Right atrium auricular region (tissue), 2 donors: ENCODE measurements around the gene UMAD1. TPM values are rescaled to one million over a fixed set of nuclear protein-coding genes. Genes with fewer than 3 reads are reported as not detected.
A peak's percentile ranks its signal among the peaks of the same experiment; 100 is the strongest.

Source experiments
- DNase-seq: peaks from one replicate; pipeline ENCODE4 v3.0.0-alpha.2; 2019; ENCODE audit warnings: low spot score
- H3K27ac ChIP-seq, 2 donors: fragments of 200-600 bp; sonication (generic); 1 replicate in 1 of 2; 2 replicates in 1 of 2; pipeline ENCODE4 v1.5.1; 2016 to 2019
- H3K27me3 ChIP-seq, 2 donors: fragments of 200-600 bp; sonication (generic); one replicate each; pipeline versions ENCODE4 v1.5.1 to v1.6.0; 2017 to 2019
- H3K36me3 ChIP-seq: fragments of 200-600 bp; sonication (generic); one replicate; pipeline ENCODE4 v1.5.1; 2016
- H3K4me1 ChIP-seq, 2 donors: fragments of 200-600 bp; sonication (generic); one replicate each; pipeline versions ENCODE4 v1.5.1 to v1.6.0; 2017 to 2019
- H3K4me3 ChIP-seq, 2 donors: fragments of 200-600 bp; sonication (generic); 1 replicate in 1 of 2; 2 replicates in 1 of 2; pipeline ENCODE4 v1.5.1; 2017 to 2019; ENCODE audit warnings: mild to moderate bottlenecking in 1 of 2, moderate library complexity in 1 of 2
- H3K9me3 ChIP-seq, 2 donors: fragments of 200-600 bp; sonication (generic); one replicate each; pipeline ENCODE4 v1.5.1; 2019
- total RNA-seq, 2 donors: library from RNA; depleted of rRNA; stranded (reverse); fragments of >200 nt; gene quantifications; one replicate each; pipeline ENCODE4 v1.1.0, GENCODE V29; 2016
- TF ChIP-seq, protein P1 (sequence below), 2 donors: fragments of 200-600 bp; sonication (generic); IDR thresholded peaks; one replicate each; pipeline ENCODE4 v1.5.1; 2019; ENCODE audit warnings: antibody characterized with exemption in 2 of 2

UMAD1 gene
- total RNA-seq, 2 donors from 2014 or later = 9.2 to 17.7 TPM

- Histone ChIP-seq H3K4me1 (peaks cover 0 to 45% of the 10 kb centered on the region in 2 donors), H3K27me3 (no peaks in the 10 kb centered on the region), H3K27ac (peak overlapping the region; percentile 17 to 38), H3K4me3 (no peak overlapping the region), H3K9me3 (no peaks in the 10 kb centered on the region), H3K36me3 (no peaks in the 10 kb centered on the region)
- TF ChIP-seq, protein P1, sequence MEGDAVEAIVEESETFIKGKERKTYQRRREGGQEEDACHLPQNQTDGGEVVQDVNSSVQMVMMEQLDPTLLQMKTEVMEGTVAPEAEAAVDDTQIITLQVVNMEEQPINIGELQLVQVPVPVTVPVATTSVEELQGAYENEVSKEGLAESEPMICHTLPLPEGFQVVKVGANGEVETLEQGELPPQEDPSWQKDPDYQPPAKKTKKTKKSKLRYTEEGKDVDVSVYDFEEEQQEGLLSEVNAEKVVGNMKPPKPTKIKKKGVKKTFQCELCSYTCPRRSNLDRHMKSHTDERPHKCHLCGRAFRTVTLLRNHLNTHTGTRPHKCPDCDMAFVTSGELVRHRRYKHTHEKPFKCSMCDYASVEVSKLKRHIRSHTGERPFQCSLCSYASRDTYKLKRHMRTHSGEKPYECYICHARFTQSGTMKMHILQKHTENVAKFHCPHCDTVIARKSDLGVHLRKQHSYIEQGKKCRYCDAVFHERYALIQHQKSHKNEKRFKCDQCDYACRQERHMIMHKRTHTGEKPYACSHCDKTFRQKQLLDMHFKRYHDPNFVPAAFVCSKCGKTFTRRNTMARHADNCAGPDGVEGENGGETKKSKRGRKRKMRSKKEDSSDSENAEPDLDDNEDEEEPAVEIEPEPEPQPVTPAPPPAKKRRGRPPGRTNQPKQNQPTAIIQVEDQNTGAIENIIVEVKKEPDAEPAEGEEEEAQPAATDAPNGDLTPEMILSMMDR (IDR thresholded peaks at IDR 0.05) = no peak
- DNase-seq = no peak
Measured at GRCh38 chr7:7699970-7700369, 59.4 kb downstream of the UMAD1 start.

GRCh38 chr7:7701527-7701926 lies 61.0 kb downstream of the UMAD1 start:
- Histone ChIP-seq H3K4me1 (peaks cover 0 to 31% of the 10 kb centered on the region in 2 donors), H3K27ac (no peak overlapping the region), H3K36me3 (no peaks in the 10 kb centered on the region), H3K27me3 (no peaks in the 10 kb centered on the region), H3K4me3 (no peak overlapping the region), H3K9me3 (no peaks in the 10 kb centered on the region)
- DNase-seq = no peak
- TF ChIP-seq, protein P1 (IDR thresholded peaks at IDR 0.05) = no peak

DNA sequence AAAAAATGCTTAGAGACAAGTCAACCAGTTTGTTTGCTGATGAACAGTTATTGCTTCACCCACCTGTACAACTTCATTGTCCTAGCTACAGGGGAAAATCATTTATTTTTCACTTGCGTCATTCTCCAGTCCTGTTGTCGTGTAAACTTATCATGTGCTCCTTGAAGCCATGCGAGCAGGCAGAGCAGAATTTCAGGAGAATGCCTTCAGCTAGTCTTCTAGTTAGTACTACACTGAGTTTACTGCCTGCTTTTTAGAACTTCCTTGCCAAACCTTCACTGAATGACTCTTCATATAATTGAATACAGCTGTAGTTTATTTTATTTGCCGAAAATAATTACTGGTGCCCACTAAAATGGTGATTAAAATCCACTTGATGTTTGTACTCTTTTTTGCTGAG lies 62.3 kb downstream of the UMAD1 start:
- Histone ChIP-seq H3K27ac (no peak overlapping the region), H3K9me3 (no peaks in the 10 kb centered on the region), H3K4me3 (no peak overlapping the region), H3K27me3 (no peaks in the 10 kb centered on the region), H3K4me1 (peaks cover 0 to 31% of the 10 kb centered on the region in 2 donors), H3K36me3 (no peaks in the 10 kb centered on the region)
- TF ChIP-seq, protein P1 (IDR thresholded peaks at IDR 0.05) = no peak
- no peak for DNase-seq

DNA sequence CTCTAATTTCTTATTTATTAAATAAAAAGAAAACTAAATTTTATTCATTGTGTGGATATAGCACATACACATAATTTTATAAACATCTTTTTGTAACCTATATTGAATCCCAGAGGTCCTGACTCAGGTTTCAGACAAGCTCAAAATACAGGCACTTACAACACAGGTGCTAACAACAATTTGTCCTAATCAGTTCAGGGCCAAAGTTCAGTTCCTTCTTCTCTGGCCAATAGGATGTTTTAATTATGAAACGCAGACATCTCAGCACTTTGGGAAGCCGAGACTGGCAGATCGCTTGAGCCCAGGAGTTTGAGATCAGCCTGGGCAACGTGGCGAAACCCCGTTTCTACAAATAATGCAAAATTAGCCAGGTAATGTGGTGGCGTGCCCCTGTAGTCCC lies 62.9 kb downstream of the UMAD1 start:
- H3K27ac ChIP-seq = no peak overlapping the region
- no peaks in the 10 kb centered on the region for H3K9me3 ChIP-seq
- H3K27me3 ChIP-seq = no peaks in the 10 kb centered on the region
- peaks cover 0 to 28% of the 10 kb centered on the region in 2 donors for H3K4me1 ChIP-seq
- H3K4me3 ChIP-seq = no peak overlapping the region
- no peaks in the 10 kb centered on the region for H3K36me3 ChIP-seq
- DNase-seq = no peak
- TF ChIP-seq, protein P1 (IDR thresholded peaks at IDR 0.05) = no peak

- DNase-seq = no peak
- no peak overlapping the region for H3K4me3 ChIP-seq
- no peak overlapping the region for H3K27ac ChIP-seq
- H3K27me3 ChIP-seq = no peaks in the 10 kb centered on the region
- no peaks in the 10 kb centered on the region for H3K36me3 ChIP-seq
- H3K4me1 ChIP-seq = peaks cover 0 to 18% of the 10 kb centered on the region in 2 donors
- TF ChIP-seq, protein P1 (IDR thresholded peaks at IDR 0.05) = no peak
- H3K9me3 ChIP-seq = no peaks in the 10 kb centered on the region
Measured at GRCh38 chr7:7704867-7705266, 64.3 kb downstream of the UMAD1 start.

DNA sequence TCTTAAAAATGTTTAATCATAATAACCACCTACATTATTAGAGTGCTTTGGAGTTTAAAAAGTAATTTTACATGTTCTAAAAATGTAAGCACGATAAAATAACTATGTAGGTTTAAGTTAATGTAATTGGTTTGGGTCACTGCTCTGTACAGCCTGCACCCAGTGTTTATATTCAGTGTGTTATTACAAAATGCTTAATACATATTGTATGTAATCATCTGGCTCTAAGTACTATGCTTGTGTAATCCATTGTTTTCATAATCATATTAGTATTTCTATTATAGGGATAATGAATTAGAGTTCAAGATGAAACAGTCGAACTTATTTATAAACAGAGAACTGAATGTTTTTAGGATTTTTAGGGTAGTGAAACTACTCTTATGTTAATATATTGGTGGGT lies 64.8 kb downstream of the UMAD1 start:
- no peaks in the 10 kb centered on the region for H3K36me3 ChIP-seq
- peaks cover 0 to 18% of the 10 kb centered on the region in 2 donors for H3K4me1 ChIP-seq
- TF ChIP-seq, protein P1 (IDR thresholded peaks at IDR 0.05) = no peak
- H3K27me3 ChIP-seq = no peaks in the 10 kb centered on the region
- H3K9me3 ChIP-seq = no peaks in the 10 kb centered on the region
- H3K4me3 ChIP-seq = no peak overlapping the region
- DNase-seq = no peak
- no peak overlapping the region for H3K27ac ChIP-seq
